GM19238 (cell line): Measurements from ENCODE around the gene DOCK9.

Experiments
- DNase-seq: peaks from one replicate; pipeline ENCODE4 v3.0.0; 2011; ENCODE audit warnings: low spot score; ENCODE audit not compliant: insufficient read length

Gene DOCK9

DNA sequence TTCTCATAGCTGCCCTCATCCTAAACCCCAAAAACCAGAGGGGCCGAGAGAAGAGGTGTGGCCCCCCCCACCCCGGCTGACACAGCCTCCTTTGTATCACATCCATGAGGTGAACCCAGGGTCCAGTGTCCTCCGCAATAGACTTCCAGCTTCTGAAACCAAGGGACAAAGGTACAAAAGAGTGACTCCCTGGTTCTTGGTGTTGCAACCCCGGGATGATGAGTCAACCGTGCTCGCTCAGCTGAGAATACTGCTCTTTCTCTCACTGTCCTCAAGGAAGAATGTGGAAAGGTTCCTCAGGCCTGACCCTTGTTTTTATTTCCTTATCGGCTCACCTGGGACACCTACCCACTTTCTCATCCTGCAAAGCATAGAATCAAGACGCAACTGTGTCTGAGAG, 230.9 kb downstream of the DOCK9 start:
- DNase-seq = no peak
